Brain pericyte (primary cell): ENCODE measurements around the gene MSH5.

Source experiments
- DNase-seq: peaks from one replicate; pipeline ENCODE4 v3.0.0-alpha.2; 2012; ENCODE audit warnings: low read depth, low spot score

MSH5 gene

DNA sequence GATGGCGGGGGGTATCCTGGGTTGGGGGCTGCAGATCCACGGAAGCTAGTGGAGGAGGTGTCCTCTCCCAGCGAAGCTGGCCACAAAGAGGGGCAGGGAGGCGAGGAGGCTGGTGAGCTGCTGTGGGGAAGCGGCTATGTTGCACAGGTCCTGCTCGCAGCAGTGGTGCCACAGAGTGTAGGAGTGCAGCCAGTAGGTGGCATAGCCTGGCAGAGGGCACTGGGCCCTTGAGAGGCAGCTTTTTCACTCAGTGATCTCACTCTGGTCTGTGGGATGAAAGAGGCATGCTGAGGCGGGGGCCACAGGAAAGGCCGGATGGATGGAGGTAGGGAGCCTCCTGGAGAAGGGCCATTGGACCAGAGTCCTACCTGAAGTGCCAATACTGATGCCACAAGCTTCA, 27.5 kb upstream of the MSH5 start:
- no peak for DNase-seq

DNA sequence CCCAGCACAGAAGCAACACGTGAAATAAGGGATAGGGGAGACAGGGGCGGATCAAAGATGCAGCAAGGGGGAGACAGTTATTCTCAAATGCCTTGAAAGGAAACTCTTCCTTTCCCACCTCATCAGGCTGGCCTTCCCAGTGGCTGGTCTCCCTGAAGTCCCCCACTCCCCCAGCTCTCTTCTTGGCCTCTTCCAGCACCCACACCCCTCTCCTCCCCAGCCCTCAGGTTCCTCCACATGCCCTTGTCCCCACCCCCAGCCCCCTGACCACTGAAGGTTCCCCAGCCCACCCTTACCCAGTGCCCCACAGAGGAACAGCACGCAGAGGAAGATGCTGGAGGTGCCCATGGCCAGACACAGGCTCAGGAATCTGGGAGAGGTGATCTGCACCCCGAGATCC, 26.3 kb upstream of the MSH5 start:
- DNase-seq, result no peak

DNA sequence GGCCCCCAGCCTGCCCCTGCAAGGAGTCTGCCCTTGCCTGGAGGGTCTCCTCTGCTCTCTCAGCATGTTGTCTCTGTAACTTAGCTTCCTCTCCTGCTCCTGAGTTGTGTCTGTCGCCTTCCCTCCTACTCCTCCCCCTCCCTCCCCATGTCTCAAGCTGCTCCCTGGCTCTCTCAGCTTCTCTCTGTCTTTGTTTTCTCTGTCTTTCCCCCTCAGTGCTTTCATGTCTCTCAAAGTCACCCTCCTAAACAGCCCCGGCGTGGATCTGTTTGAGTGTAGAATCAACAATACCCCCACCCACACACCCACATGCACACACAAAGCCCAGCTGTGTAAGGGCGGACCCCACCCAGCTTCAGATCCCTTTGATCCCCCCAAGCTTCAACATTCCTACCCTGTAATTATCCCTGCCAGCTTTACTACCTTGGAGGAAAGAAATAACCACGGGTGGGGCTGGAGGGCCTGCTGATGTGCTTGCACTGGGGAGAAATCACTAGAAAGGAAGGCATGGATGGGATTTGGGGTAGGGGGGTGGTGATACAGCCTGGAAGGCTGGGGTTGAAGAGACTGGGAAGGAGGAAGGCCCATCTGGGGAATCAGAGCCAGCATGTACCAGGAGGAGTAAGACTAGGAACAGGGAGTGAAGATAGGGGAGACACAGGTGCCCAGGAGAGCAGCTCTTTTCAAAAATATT, 25.7 kb upstream of the MSH5 start:
- DNase-seq, result no peak

DNA sequence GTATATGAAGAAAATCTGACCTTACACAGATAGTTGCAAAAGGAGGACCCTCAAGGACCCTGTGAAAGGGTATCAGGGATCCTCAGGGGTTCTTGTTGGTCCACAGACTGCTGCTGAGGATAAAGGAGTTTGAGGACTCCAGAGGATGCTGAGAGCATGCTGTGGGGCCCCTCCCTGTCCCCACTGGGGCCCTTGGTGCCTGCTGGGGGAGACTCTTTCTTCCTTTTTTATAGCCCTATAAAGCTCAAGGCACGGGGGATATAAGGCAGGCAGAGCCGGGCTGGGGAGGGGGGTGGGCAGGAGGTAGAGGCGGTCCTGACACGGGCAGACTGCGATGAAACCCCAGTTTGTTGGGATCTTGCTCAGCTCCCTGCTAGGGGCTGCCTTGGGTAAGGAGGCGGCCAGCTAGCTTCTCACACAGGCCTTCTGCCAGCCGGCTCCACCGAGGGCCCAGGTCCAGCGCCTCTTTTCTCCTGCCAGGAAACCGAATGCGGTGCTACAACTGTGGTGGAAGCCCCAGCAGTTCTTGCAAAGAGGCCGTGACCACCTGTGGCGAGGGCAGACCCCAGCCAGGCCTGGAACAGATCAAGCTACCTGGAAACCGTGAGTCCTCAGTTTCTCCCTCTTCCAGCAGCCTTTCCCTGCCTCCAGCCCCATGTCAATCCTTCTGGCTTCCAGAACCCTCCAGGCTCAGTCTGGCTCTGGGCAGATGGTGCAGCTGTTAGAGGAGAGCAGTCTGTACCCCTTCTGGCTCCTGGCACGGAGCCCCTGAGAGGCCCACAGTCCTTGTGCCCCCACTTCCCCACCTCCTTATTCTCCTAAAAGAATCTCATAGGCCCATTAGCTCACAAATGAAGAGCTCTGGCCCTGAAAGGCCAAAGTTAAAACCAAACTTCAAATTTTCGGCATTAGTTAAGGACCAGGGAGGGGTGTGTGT, 24.5 kb upstream of the MSH5 start, which contains the start of gene LY6G6D:
Gene LY6G6D (plus strand): TSS at position 327 of the 937 bp plus-strand sequence. CDS start 8 bp downstream, at position 335.
- DNase-seq, result no peak

DNA sequence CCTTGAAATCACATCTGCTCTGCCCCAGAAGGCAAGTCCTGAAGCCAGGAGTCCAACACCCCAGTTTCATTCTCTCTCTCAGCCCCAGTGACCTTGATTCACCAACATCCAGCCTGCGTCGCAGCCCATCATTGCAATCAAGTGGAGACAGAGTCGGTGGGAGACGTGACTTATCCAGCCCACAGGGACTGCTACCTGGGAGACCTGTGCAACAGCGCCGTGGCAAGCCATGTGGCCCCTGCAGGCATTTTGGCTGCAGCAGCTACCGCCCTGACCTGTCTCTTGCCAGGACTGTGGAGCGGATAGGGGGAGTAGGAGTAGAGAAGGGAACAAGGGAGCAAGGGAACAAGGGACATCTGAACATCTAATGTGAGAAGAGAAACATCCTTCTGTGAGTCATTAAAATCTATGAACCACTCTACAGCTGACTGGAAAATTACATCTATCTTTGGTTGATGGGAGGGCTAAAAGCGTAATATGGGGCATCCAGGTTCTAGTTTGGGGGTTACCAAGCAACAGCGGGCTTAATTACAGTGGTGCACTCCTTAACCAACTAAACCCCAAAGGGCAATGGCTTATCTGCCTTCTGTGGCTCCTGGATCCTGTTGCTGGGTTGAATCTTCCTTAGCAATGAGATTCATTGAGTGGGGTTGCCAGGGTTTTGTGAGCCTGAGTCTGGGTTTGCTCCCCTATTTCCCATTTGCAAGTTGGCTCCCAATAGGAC, 22.1 kb upstream of the MSH5 start:
- DNase-seq, result no peak

DNA sequence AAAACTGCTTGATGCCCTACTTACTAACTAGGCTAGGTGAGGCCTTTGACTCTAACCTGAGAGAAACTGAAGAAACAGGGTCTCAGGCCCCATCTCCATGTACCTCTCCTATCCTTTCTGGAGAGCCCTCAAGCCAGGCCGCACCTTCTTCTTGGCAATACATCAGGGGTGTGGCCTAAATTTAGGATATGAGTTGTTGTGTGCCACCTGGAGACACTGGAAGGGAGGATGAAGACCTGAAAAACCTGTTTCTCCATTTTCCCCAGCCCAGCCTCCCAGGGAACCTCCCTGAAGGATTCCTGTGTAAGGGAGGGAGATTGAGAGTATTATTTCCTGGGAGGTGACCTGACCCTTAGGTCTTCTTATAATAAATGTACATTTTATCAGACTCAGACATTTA, 21.5 kb upstream of the MSH5 start:
- DNase-seq, result no peak

DNA sequence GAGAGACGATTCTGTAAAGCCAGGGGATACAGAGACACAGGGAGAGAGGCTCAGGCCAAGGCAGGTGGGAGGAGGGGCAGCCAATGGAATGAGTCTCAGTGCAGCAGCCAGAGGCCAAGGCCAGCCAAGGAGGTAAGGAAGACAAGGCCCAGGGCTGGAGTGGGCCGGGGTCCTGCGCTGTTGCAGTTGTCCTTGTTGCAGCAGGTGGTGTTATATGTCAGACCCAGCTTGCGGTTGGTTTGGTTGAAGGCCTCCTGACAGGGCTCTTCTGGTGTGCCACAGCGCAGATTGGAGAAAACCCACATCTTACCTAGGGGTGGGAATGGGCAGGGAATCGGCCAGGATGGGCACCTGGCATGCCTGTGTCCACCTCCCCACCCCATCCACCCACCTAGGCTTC, 20.8 kb upstream of the MSH5 start:
- DNase-seq, result no peak

DNA sequence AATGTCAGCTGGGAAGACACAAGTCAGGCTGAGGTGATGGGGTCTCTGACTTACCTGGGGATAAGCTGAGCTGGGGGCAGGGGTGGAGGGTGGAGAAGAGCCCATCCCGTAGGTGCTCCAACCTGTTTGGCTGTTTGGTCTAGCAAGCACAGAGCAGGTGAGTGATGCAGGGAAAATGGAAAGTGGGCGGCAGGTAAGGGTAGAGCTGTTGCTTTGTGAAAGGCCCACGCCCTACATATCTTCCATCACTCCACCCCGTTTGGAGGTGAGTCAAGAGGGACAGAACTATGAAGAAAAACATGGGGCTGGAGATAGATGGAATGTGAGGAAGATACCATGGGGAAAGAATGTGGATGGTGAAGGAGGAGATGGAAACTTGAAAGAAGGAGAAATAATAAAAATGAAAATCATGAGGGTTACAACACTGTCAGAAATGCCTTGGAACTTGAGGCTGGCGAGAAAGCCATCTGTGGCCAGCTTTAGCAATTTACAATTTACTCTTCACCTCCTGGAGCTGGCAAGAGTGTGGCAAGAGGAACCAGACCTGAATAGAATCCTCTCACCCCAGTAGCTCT, 19.5 kb upstream of the MSH5 start:
- DNase-seq, result no peak

DNA sequence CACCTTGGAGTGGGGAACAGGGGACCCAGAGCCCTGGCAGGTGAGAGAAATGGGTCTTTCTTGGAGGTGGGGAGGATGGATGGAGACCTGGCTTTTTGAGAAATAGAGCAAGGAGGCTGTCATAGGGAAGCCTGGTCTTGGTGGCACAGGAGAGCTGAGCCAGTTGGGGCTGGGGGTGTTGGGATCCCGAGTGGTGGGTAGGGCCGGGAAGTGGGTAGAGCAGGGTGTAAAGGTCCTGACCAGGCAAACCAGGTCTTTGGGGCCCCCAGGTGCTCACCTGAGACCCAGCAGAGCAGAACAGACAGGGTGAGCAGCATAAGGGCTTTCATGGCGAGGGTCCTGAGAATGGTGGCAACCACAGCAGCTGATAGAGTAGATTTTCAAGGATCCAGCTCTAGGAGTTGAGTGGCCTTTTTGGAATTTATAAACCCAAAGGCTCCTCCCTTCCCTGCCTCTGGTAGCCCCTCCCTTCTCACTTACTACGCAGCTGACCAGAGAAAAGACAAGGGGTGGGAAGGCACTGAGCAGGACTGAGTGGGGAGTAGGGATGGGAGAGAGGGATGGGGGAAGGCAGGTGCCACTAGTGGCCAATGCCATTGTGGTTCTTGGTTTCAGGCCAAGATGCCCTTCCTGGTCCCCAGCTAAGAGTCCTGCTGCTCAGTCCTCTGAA, 18.3 kb upstream of the MSH5 start, which contains the start of gene LY6G6C:
Gene LY6G6C (minus strand): TSS at position 396 of the 670 bp plus-strand sequence. CDS start 67 bp downstream, at position 329.
- DNase-seq, result no peak

DNA sequence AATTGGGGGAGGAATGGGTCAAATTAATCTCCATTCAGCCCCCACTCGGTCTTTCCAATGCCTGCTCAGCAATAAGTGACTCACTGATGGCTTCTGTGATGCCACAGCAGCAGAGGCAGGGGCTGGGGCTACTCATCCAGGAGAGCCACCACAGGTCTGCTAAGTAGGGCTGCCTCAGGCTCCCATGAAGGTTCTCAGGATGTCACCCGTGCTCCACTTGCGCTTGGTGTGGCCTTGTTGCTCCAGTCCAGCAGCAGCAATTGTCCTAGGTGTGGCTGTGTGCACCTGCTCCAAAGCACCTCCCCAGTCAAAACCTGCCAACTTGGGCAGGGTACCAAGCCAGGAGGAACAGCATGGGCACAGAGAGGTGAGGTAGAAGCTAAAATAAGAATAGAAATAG, 17.6 kb upstream of the MSH5 start:
- DNase-seq, result no peak

DNA sequence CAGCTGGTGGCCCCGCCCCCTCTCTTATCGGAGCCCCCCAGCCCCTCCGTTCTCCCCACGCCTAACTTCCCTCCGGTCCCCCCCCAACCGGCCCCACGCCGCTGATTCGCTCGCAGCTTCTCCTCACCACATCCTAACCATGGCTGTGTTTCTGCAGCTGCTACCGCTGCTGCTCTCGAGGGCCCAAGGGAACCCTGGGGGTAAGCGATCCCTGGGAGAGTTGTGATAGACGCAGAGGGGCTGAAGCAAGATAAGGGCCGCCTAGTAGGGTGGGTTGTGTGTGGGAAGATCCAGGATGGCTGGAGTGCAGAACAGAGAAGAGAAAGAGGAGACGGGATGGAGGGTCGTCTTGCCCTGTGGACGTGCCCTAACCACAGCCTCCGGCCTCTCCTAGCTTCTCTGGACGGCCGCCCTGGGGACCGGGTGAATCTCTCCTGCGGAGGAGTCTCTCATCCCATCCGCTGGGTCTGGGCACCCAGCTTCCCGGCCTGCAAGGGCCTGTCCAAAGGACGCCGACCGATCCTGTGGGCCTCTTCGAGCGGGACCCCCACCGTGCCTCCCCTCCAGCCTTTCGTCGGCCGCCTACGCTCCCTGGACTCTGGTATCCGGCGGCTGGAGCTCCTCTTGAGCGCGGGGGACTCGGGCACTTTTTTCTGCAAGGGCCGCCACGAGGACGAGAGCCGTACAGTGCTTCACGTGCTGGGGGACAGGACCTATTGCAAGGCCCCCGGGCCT, 16.4 kb upstream of the MSH5 start, which contains the start of gene MPIG6B:
Gene MPIG6B (plus strand): TSS at position 129 of the 735 bp plus-strand sequence. CDS start 11 bp downstream, at position 140.
- no peak for DNase-seq

DNA sequence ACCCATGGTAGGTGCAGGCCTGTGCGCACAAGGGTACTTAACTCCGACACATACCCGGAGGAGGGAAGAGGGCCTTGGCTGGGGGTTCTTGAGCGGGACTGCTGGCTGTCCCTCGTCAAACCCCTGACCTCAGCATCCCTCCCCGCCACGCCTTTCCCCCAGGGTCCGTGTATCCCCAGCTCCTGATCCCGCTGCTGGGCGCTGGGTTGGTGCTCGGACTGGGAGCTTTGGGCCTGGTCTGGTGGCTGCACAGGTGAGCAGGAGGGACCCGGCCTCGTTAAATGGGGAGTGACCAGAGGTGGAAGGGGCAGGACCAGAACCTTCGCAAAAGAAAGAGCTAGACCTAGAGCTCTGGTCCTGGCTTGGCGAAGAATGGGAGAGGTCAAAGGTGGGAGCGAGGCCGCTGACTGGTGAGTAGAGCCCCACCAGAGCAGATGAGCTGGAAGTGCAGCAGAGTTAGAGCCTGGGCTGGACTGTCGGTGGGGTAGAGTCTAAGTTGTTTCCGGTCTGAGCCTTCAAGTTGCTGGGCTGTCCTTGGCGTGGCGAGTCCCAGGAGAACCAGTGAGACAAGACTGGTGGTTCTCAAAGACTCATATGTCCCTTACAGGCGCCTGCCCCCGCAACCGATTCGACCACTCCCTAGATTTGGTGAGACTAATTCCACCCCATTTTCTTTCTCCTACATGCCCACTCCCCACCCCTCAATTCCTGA, 15.7 kb upstream of the MSH5 start:
- no peak for DNase-seq

DNA sequence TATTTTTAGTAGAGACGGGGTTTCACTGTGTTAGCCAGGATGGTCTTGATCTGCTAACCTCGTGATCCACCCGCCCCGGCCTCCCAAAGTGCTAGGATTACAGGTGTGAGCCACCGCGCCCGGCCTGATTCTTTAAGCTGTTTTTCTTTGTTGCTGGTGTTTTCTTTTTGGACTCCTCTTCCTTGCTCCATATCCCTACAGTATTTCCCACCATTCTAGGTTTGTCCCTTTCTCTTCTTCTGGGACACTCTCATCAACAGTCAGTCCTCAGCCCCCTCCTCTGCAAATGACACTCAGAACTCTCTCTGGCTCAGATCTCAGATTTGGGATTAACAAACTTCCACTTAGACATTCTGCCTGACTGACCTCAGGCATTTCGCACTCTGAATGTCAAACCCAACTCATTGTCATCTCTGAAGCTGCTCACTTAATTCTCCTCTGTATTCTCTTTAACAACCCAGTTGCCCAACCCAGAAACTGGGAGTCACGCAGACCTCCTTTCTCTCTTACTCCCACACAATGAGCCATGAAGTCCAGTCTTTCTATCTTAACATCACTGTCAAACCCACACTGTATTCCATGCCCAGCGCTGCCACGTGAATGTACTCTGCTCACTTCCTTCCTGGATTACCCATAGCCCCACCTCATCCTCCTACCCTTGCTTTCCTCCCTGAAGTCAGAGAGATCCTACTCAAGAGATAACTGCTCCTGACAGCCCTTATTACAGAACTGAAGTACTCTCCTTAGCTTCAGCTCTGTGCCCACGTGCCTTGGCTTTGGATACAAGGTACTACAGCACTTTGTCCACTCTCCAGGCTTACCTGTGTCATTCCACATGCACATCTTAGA, 14.1 kb upstream of the MSH5 start:
- no peak for DNase-seq

DNA sequence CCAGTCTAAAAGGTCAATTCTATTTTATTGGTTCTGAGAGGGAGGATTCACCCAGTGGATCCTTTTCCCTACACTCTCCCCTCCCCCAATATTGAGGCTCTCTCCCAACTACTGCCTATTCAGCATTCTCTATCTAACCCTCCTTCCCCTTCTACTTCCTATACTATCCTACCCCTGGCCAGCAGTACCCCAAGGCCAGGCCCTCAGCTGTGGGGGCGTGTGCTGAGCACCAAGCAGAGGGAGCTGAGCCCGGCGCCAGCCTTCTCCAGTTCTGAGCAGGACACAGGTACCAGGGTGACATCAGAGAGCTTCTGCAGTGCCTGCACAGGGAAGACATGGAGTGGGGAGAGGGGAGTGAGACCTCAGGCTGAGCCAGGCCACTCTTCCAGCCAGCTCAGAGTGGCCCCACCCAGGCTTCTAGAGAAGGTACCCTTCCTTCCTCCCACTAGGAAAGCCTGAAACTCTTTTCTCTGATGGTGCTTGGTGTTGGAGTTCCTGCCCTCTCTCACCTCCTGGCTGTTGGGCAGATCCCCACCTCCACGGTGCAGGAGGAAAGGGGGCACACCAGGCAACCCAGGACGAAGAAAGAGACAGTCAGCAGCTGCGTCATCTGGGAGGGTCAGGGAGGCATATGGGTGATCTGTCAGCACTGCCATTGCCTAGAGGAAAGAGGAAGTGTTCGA, 12.6 kb upstream of the MSH5 start:
- no peak for DNase-seq

DNA sequence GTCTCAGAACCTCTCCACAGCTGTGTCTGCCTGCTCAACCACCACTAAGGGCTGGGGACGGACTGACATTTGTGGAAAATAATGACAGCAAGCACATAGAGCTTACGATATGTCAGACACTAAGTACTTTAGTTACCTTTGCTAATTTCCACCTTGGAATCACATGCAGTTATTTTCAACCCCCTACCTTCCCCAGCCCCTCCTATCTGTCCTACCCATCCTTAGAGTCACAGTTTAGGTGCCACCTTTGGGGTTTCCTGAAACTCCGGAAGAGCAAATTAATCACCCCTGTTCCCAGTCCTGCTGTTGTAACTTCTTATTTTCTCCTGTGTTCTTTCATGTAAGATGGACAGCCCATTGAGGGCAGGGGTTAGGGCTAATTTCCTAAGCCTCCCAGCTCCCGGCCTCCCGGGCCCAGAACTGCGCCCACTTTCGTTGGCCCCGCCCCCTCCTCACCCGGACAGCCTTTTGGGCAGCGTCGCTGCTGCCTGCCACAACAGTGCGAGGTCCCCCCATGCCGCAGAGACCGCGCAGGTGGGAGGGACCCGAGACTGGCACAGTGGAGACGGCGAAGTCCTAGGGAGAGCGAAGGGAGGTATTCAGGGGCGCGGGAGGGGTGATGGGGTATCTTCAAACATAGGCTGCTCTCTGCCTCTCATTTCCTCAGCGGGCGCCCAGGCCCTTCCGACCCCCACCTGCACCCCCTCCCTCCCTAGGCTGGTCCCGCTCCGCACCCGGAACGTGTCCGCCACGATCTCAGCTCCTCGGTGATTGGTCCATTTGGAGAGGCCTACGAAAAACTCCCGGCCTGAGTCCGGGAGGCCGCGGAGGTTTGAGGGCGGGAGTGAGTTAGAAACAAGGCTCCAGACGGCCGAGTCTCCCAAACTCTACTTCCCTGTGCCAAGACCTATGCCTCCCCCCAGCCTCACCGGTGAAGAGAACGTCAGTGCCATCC, 11.8 kb upstream of the MSH5 start:
- no peak for DNase-seq

DNA sequence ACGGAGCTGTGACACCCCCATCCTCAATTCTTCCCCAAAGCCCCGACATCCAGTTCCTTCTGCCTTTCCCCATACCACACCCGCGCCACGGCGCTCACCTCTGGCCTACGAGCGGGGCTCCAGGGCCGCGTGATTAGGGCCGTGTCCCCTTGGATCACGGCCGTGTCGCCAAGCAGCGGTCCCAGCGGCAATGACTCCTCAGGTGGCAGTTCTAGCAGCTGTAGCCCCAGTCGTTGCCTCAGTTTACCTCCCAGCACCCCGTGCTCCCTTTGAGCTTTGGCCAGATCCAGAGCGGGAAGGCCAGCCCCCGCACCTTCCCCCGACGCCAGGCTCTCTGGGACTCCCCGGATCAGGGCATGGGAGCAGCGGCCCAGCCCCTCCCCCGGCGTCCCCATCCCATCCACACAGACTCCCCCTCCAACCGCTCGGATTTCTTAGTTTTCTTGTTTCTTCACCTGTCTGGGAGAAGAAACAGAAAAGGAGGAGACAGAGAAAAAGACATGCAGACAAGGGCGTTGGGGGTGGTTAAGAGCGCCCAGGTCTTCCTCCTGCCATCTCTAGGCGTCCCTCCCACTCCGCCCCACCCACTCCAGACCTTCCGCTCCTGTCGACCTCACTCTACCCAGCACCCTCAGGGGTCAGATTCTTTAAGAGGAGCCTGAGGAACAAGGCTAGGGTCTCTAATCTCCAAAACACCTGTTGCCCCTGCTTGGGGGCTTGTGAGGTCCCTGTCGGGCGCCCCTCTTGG, 10.9 kb upstream of the MSH5 start, which contains the start of gene DDAH2:
Gene DDAH2 (minus strand): TSS at position 533 of the 748 bp plus-strand sequence. CDS start 138 bp downstream, at position 395.
- no peak for DNase-seq
